Neural cell (in vitro differentiated cells): ENCODE results near the gene SIGLEC1.

Experiments
- EP300 ChIP-seq: fragments of 450-650 bp; conservative IDR thresholded peaks from 2 replicates; pipeline ENCODE4 v1.6.1; 2014; ENCODE audit warnings: antibody characterized with exemption, mild to moderate bottlenecking, moderate library complexity; ENCODE audit not compliant: poor library complexity, severe bottlenecking
- EZH2 ChIP-seq: fragments of 200-600, 300-800 bp; shearing (Covaris generic), sonication (generic); IDR thresholded peaks from 2 replicates; pipeline ENCODE4 v1.6.1; 2014; ENCODE audit warnings: antibody characterized with exemption, low read length, borderline replicate concordance, mild to moderate bottlenecking; ENCODE audit not compliant: insufficient read depth, poor library complexity, severe bottlenecking
- POLR2AphosphoS5 ChIP-seq: IDR thresholded peaks from 2 replicates; pipeline ENCODE4 v1.6.1; 2012
- RAD21 ChIP-seq: fragments of 450-650 bp; conservative IDR thresholded peaks from 2 replicates; pipeline ENCODE4 v1.6.1; 2014; ENCODE audit warnings: antibody characterized with exemption, mild to moderate bottlenecking, moderate library complexity
- REST ChIP-seq: IDR thresholded peaks from 2 replicates; pipeline ENCODE4 v1.6.1; 2012; ENCODE audit warnings: borderline replicate concordance
- TF ChIP-seq, protein P1 (sequence below): fragments of 450-650 bp; IDR thresholded peaks from 2 replicates; pipeline ENCODE4 v1.5.1; 2014; ENCODE audit warnings: antibody characterized with exemption, mild to moderate bottlenecking, moderate library complexity; ENCODE audit not compliant: poor library complexity, severe bottlenecking

- TF ChIP-seq EZH2, result no peak
- no peak for TF ChIP-seq EP300
- no peak for TF ChIP-seq RAD21
- TF ChIP-seq, protein P1, sequence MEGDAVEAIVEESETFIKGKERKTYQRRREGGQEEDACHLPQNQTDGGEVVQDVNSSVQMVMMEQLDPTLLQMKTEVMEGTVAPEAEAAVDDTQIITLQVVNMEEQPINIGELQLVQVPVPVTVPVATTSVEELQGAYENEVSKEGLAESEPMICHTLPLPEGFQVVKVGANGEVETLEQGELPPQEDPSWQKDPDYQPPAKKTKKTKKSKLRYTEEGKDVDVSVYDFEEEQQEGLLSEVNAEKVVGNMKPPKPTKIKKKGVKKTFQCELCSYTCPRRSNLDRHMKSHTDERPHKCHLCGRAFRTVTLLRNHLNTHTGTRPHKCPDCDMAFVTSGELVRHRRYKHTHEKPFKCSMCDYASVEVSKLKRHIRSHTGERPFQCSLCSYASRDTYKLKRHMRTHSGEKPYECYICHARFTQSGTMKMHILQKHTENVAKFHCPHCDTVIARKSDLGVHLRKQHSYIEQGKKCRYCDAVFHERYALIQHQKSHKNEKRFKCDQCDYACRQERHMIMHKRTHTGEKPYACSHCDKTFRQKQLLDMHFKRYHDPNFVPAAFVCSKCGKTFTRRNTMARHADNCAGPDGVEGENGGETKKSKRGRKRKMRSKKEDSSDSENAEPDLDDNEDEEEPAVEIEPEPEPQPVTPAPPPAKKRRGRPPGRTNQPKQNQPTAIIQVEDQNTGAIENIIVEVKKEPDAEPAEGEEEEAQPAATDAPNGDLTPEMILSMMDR, result no peak
- TF ChIP-seq REST, result no peak
- TF ChIP-seq POLR2AphosphoS5, result no peak
Observed at GRCh38 chr20:3699037-3699436, 13.4 kb downstream of the SIGLEC1 start.
